K562 (cell line): ENCODE data around the gene HMX2. TPM values are rescaled to one million over a fixed set of nuclear protein-coding genes. Genes with fewer than 3 reads are reported as not detected.

Source experiments
- BRF1 ChIP-seq: IDR thresholded peaks from 3 replicates; pipeline ENCODE4 v1.6.1; 2011; ENCODE audit warnings: borderline replicate concordance, mild to moderate bottlenecking; ENCODE audit not compliant: insufficient read length; ENCODE audit errors: extremely low read depth
- COPS2 ChIP-seq: fragments of 450-650 bp; conservative IDR thresholded peaks from 2 replicates; pipeline ENCODE4 v1.6.1; 2016; ENCODE audit warnings: mild to moderate bottlenecking, moderate library complexity
- EGR1 ChIP-seq: fragments of 450-650 bp; conservative IDR thresholded peaks from 2 replicates; pipeline ENCODE4 v1.6.1; 2017; ENCODE audit warnings: mild to moderate bottlenecking
- FUS ChIP-seq: fragments of 200-400 bp; formaldehyde crosslinking; optimal IDR thresholded peaks from 2 replicates; pipeline ENCODE3; 2017; ENCODE audit warnings: low read depth, low read length
- HNRNPK ChIP-seq: fragments of 200-400 bp; formaldehyde crosslinking; IDR thresholded peaks from one replicate; pipeline ENCODE4 v1.6.1; 2018; ENCODE audit warnings: mild to moderate bottlenecking, low read depth, low read length; ENCODE audit not compliant: poor library complexity, severe bottlenecking
- LARP7 ChIP-seq: fragments of 450-650 bp; IDR thresholded peaks from 2 replicates; pipeline ENCODE4 v1.6.1; 2016
- MAFK ChIP-seq: IDR thresholded peaks from 2 replicates; pipeline ENCODE4 v1.6.1; 2011; ENCODE audit warnings: low read length, improper control_type of control experiment
- MBD2 ChIP-seq: sonication (generic); IDR thresholded peaks from 2 replicates; pipeline ENCODE4 v1.6.1; 2016; ENCODE audit warnings: low read depth, borderline replicate concordance
- MCM7 ChIP-seq, 2 experiments: fragments of 450-650 bp; IDR thresholded peaks; 2 replicates each; pipeline ENCODE4 v1.6.1; 2016 to 2018
- NR2C1 ChIP-seq, 2 experiments: fragments of 450-650 bp; IDR thresholded peaks; 2 replicates each; pipeline ENCODE4 v1.6.1; 2017; ENCODE audit warnings: mild to moderate bottlenecking in 2 of 2, antibody characterized with exemption in 1 of 2, inconsistent platforms in 1 of 2, missing compliant biosample characterization in 1 of 2, missing genetic modification characterization in 1 of 2
- NR4A1 ChIP-seq, 2 experiments: fragments of 250-450 bp in 1 of 2; fragments of 450-650 bp in 1 of 2; sonication (Bioruptor Pico) in 1 of 2; IDR thresholded peaks; 2 replicates each; pipeline versions ENCODE4 v1.4.0 to v1.6.1; 2016 to 2020; ENCODE audit warnings: mild to moderate bottlenecking in 2 of 2, missing compliant biosample characterization in 1 of 2, missing genetic modification characterization in 1 of 2, moderate library complexity in 1 of 2
- SRF ChIP-seq, 2 experiments: fragments of 250-450, 450-650 bp in 1 of 2; sonication (Bioruptor Pico) in 1 of 2; sonication (generic) in 1 of 2; formaldehyde crosslinking; IDR thresholded peaks; 2 replicates each; pipeline versions ENCODE4 v1.5.0 to v1.5.1; 2020 to 2022; ENCODE audit warnings: mild to moderate bottlenecking in 1 of 2, missing genetic modification reagents in 1 of 2
- TCFL5 ChIP-seq: fragments of 250-450 bp; sonication (Bioruptor Pico); conservative IDR thresholded peaks from 2 replicates; pipeline ENCODE4 v1.6.1; 2021; ENCODE audit warnings: mild to moderate bottlenecking, moderate library complexity, matching md5 sums
- XRCC3 ChIP-seq: fragments of 450-650 bp; IDR thresholded peaks from 2 replicates; pipeline ENCODE4 v1.6.1; 2017; ENCODE audit warnings: mild to moderate bottlenecking, moderate library complexity
- ZBTB17 ChIP-seq: fragments of 450-650 bp; formaldehyde crosslinking; IDR thresholded peaks from 2 replicates; pipeline ENCODE4 v1.4.0; 2020; ENCODE audit warnings: mild to moderate bottlenecking
- ZNF696 ChIP-seq: fragments of 250-450 bp; sonication (Bioruptor Pico); conservative IDR thresholded peaks from 2 replicates; pipeline ENCODE4 v1.4.0; 2020; ENCODE audit warnings: mild to moderate bottlenecking, moderate library complexity
- ZNF707 ChIP-seq: fragments of 250-450 bp; sonication (Bioruptor Pico); conservative IDR thresholded peaks from 2 replicates; pipeline ENCODE4 v1.8.0; 2022; ENCODE audit warnings: inconsistent platforms, mild to moderate bottlenecking, moderate library complexity
- ZNF778 ChIP-seq: fragments of 450-650 bp; formaldehyde crosslinking; IDR thresholded peaks from 2 replicates; pipeline ENCODE4 v1.4.0; 2020; ENCODE audit warnings: mild to moderate bottlenecking, moderate library complexity
- polyA plus RNA-seq, 8 experiments: library from polyadenylated mRNA; depleted of rRNA in 4 of 8; stranded (reverse) in 5 of 8; unstranded in 3 of 8; fragments of >200 nt; fragmentation: Nextera tagmentation in 2 of 8; fragmentation: Illumina TruSeq in 1 of 8; extraction: Ambion mirVana in 2 of 8; extraction: Trizol in 1 of 8; gene quantifications; 2 replicates each; pipeline versions ENCODE4 v1.2.1 to v1.2.3, GENCODE V29; 2011 to 2014; ENCODE audit warnings: inconsistent platforms in 1 of 8, missing spikeins in 1 of 8
- total RNA-seq, 7 experiments: library from RNA; depleted of rRNA in 6 of 7; stranded (reverse); fragments of >200 nt in 6 of 7; fragmentation: Illumina TruSeq in 2 of 7; extraction: Trizol in 2 of 7; gene quantifications; 2 replicates each; pipeline versions ENCODE4 v1.2.1 to v1.2.3, GENCODE V29; 2011 to 2021; ENCODE audit warnings: low replicate concordance in 1 of 7
- TF ChIP-seq, protein P1 (sequence below), 3 experiments: IDR thresholded peaks in 2 of 3; conservative IDR thresholded peaks in 1 of 3; 2 replicates each; pipeline ENCODE4 v1.5.1; 2011 to 2012; ENCODE audit warnings: low read length in 3 of 3, mild to moderate bottlenecking in 3 of 3, control low read depth in 2 of 3, improper control_type of control experiment in 1 of 3, inconsistent platforms in 1 of 3, low read depth in 1 of 3, mixed read lengths in 1 of 3, moderate library complexity in 1 of 3; ENCODE audit not compliant: insufficient read depth in 2 of 3
- TF ChIP-seq, protein P2 (sequence below): IDR thresholded peaks from 2 replicates; pipeline ENCODE4 v1.6.1; 2011; ENCODE audit not compliant: insufficient read length; ENCODE audit errors: extremely low read depth
- TF ChIP-seq, protein P3 (sequence below): fragments of 450-650 bp; conservative IDR thresholded peaks from 2 replicates; pipeline ENCODE4 v1.6.1; 2016; ENCODE audit warnings: missing genetic modification characterization, low read depth, mild to moderate bottlenecking, missing compliant biosample characterization, moderate library complexity
- TF ChIP-seq, protein P4 (sequence below): sonication (generic); formaldehyde crosslinking; IDR thresholded peaks from 2 replicates; pipeline ENCODE4 v1.9.0; 2022; ENCODE audit warnings: mild to moderate bottlenecking, missing genetic modification reagents
- TF ChIP-seq, protein P5 (sequence below): sonication (generic); formaldehyde crosslinking; IDR thresholded peaks from 2 replicates; pipeline ENCODE4 v1.8.1; 2023; ENCODE audit warnings: mild to moderate bottlenecking, missing genetic modification reagents

Gene HMX2
- total and polyA plus RNA-seq, 9 of the 15 experiments (the other 6 are each of a cell fraction or from before 2014, with no cell fraction given) = 0.07 to 0.58 (median 0.09) TPM; not detected in 2

DNA sequence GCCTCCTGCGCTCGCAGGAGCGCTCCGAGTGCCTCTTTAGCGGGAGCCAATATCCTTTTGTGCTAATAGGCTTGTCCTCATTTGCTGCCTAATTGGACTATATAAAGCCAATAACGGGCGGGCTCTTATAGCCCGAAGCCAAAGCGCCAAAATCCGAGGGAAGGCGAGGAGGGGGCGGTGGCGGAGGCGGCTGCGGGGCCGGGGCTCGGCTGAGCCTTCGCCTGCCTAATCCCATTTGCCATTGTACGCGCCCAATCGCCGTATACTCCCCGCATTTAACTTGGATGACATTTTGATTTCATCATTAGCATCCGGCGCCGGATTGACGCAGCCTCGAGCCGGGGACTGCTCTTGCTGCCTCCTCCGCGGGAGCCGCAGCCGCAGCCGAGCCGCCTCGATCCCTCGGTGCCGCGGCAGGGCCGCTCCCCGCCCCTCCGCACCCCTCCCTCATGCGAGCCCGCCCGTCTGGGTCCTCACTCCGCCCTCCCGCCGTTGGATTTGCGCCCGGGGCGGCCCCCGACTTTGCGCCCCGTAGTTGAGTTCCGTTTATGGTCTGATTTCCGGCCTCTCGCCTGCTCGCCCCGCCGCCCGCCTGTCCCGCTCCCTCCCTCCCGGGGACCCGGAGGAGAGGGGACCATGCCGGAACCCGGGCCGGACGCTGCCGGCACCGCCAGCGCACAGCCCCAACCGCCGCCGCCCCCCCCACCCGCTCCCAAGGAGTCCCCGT is 12.4 kb upstream of the HMX2 start, which contains the start of gene HMX3 (continued):
- TF ChIP-seq, protein P1, sequence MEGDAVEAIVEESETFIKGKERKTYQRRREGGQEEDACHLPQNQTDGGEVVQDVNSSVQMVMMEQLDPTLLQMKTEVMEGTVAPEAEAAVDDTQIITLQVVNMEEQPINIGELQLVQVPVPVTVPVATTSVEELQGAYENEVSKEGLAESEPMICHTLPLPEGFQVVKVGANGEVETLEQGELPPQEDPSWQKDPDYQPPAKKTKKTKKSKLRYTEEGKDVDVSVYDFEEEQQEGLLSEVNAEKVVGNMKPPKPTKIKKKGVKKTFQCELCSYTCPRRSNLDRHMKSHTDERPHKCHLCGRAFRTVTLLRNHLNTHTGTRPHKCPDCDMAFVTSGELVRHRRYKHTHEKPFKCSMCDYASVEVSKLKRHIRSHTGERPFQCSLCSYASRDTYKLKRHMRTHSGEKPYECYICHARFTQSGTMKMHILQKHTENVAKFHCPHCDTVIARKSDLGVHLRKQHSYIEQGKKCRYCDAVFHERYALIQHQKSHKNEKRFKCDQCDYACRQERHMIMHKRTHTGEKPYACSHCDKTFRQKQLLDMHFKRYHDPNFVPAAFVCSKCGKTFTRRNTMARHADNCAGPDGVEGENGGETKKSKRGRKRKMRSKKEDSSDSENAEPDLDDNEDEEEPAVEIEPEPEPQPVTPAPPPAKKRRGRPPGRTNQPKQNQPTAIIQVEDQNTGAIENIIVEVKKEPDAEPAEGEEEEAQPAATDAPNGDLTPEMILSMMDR (IDR thresholded peaks at IDR 0.05 in 2 of 3, conservative IDR thresholded peaks at IDR 0.05 in 1 of 3; ENCODE audit: insufficient read depth in 2 of 3, low read depth in 1 of 3, low read length in 3 of 3) = no peak
- TF ChIP-seq ZNF778 (CRISPR knock-in tag) (no peak), NR2C1 (IDR thresholded peaks at IDR 0.05) (no peak), NR2C1 (tag; IDR thresholded peaks at IDR 0.05) (no peak), MAFK (no peak), MBD2 (0 out of 2 replicates have a peak, but pooled peaks have one; percentile 12), FUS (peak; percentile 15), SRF (CRISPR knock-in tag; IDR thresholded peaks at IDR 0.05) (peak; percentile 70 to 95; a peak in 3 of 4 replicates), ZBTB17 (no peak), MCM7 (IDR thresholded peaks at IDR 0.05) (no peak), TCFL5 (CRISPR knock-in tag) (no peak), ZNF707 (CRISPR knock-in tag) (no peak), ZNF696 (CRISPR knock-in tag) (no peak), NR4A1 (CRISPR knock-in tag; IDR thresholded peaks at IDR 0.05) (no peak), NR4A1 (tag; IDR thresholded peaks at IDR 0.05) (no peak), HNRNPK (no peak), EGR1 (no peak; the same call in 1 of the 2 replicates), COPS2 (no peak), LARP7 (no peak), BRF1 (no peak), XRCC3 (no peak)
- TF ChIP-seq, protein P2, sequence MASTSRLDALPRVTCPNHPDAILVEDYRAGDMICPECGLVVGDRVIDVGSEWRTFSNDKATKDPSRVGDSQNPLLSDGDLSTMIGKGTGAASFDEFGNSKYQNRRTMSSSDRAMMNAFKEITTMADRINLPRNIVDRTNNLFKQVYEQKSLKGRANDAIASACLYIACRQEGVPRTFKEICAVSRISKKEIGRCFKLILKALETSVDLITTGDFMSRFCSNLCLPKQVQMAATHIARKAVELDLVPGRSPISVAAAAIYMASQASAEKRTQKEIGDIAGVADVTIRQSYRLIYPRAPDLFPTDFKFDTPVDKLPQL = no peak
- TF ChIP-seq, protein P3, sequence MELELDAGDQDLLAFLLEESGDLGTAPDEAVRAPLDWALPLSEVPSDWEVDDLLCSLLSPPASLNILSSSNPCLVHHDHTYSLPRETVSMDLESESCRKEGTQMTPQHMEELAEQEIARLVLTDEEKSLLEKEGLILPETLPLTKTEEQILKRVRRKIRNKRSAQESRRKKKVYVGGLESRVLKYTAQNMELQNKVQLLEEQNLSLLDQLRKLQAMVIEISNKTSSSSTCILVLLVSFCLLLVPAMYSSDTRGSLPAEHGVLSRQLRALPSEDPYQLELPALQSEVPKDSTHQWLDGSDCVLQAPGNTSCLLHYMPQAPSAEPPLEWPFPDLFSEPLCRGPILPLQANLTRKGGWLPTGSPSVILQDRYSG (tag) = no peak
- TF ChIP-seq, protein P4, sequence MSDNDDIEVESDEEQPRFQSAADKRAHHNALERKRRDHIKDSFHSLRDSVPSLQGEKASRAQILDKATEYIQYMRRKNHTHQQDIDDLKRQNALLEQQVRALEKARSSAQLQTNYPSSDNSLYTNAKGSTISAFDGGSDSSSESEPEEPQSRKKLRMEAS = no peak
- TF ChIP-seq, protein P5, sequence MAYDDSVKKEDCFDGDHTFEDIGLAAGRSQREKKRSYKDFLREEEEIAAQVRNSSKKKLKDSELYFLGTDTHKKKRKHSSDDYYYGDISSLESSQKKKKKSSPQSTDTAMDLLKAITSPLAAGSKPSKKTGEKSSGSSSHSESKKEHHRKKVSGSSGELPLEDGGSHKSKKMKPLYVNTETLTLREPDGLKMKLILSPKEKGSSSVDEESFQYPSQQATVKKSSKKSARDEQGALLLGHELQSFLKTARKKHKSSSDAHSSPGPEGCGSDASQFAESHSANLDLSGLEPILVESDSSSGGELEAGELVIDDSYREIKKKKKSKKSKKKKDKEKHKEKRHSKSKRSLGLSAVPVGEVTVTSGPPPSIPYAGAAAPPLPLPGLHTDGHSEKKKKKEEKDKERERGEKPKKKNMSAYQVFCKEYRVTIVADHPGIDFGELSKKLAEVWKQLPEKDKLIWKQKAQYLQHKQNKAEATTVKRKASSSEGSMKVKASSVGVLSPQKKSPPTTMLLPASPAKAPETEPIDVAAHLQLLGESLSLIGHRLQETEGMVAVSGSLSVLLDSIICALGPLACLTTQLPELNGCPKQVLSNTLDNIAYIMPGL (CRISPR knock-in tag) = 0 out of 2 replicates have a peak, but pooled peaks have one; percentile 48
